Fibroblast of skin of left biceps (primary cell): ENCODE data around the gene CCDC179.

Source experiments
- DNase-seq, 2 experiments: peaks; one replicate each; pipeline ENCODE4 v3.0.0-alpha.2; 2013; ENCODE audit warnings: low read depth in 2 of 2

Gene CCDC179

DNA sequence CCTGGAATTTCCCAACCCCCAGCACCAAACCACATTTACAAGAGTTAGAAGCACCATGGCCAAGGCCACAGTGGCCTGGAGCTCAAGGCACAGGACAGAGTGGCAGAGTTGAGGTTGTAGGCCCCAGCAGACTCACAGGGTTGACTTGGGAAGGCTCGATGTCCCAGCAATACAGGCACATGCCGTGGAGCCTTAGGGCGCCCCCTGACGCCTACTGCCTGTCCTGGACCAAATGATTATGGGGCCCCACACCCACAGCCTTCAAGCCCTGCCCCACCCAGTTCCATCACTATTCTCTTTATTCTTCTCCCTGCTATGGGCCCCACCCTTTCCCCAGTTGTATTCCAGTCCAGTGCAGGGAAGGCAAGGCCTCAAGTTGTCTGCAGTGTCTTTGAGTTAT, at the start of gene CCDC179:
Gene CCDC179, minus strand, starts transcription at position 234 of the 400 bp plus-strand sequence. Its CDS starts 53 bp downstream, at position 181.
- no peak for DNase-seq

DNA sequence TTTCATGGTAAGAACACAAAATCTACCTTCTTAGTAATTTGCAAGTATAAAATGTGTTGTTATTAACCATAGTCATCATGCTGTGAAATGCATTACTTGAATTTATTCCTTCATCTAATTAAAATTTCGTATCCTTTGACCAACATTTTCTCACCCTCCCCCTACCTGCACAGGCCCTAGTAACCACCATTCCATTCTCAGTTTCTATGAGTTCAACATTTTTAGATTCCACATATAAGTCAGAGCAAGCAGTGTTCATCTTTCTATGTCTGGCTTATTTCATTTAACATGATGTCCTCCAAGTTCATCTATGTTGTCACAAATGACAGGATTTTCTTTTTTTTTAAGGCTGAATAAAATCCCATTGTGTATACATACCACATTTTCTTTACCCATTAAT, 43.5 kb upstream of the CCDC179 start:
- DNase-seq, result no peak

DNA sequence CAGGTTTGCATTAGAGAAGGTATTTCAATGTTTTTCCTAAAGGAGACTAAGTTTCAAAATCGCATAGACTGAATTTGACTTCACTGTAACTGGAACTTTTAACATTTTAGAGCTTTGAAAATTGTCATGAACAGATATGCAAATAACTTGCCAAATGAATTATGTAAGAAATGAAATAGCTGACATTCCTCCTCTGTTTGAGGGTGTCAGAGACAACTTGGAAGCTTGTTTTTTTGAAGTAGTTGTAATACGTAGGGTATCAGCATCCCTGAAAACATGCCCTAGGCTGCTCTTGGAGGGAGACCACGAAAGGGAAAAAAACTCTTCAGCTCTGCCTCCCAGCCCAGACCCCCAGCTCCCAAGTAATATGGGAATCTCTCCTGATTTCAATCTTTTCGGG, 41.3 kb upstream of the CCDC179 start:
- DNase-seq, result no peak

DNA sequence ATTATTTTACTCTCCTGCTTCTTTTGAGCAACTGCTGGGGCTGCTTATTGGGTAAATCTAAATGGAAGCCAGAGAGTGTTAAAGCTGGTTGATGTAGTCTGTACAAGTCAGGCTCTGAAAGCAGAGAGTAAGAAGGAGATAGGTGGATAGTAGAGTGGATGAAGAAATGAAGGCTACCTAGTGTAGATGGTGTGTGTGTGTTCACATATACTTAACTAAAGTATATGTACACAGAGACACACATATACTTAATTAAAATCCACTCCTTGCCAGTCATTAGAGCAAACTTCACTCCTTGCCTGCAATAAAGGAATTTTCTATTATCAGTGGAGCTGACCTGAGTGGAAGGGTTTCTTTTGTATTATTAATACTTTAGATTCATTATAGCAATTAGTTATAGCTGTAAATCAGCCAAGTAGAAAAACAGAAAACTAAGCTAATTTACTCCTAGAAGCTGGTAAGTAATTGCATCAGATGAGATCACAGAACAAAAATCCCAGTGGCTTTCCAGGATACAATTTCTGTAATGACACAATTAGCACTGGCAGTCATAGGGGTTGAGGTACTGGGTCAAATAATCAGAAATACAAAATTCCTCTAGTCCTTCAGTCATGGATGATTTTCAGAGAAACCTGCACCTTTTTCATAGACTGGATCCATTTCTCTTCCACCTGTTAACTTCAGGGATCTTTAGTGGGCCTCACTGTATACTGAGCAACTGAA, 40.7 kb upstream of the CCDC179 start:
- no peak for DNase-seq

DNA sequence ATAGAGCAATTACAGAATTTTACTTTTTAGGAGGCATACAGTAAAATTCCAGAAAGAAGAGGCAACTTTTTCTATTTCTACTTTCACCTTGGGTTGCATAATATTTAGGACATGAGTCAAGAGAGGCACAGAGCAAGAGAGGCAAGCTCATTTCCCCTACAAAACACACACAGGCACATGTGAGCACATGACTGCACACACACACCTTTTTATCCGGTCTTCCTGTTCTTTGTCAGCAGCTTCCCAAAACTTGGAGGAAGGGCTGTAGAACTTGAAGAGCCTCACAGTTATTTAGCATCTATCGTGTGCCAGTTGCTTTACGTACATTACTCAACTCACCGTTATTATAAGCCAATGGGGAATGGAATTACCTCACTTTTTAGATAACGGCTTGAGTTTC, 37.8 kb upstream of the CCDC179 start:
- no peak for DNase-seq

DNA sequence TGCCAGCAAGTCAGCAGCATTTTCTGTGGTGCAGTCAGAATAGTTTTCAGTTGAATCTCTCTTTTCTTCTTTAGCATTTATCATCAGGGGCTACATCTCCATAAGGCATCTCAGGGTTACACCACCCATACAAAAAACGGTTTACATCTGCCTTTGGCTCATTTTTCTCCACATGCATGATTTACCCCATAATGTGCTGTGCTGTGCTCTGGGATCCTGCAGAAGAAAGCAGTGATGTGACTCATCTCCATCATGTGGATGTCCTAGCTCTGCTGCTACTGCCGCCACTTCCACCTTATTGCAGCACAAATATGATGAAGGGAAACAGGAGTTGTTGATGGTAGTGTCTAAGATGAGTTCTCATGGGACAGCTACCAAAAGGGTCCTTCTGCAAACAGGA, 30.0 kb upstream of the CCDC179 start:
- DNase-seq, result no peak

DNA sequence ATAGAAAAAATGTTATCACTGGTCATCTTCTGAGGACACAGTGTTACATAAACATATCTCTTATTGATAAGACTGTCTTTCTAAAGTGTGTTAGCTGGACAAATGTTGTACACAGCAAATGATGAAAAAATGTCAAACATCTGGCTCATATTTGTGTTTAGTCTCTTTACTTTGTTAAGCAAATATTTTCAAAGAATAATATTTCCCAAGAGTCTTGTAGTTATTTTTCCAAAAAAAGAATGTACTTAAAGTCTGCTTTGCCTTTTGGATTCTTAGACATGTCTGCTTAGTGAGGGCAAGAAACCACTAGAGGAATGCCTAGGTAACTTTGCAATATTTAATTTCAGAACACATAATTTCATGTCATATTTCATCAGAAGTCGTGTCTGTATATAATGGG, 23.9 kb upstream of the CCDC179 start:
- DNase-seq, result peak in 1 of 2 experiments; percentile 8

DNA sequence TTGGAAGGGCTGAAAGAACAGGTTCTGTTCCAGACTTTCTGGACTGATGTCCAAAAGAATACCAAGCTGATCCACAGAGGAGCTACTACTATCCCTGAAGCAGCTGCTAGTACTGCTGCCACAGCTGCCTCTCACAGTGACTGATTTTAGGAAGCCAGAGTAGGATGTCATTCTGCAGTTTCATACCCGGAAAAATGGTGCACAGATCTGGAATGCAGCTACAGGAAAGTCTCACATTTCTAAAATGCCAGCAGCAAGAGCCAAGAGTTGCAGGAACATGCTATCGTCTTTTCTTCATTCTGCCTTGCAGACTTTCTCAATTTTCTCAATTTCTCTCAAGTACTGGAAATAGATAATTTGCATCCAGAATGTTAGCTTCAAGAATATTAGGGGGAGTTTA, 19.4 kb upstream of the CCDC179 start:
- no peak for DNase-seq

DNA sequence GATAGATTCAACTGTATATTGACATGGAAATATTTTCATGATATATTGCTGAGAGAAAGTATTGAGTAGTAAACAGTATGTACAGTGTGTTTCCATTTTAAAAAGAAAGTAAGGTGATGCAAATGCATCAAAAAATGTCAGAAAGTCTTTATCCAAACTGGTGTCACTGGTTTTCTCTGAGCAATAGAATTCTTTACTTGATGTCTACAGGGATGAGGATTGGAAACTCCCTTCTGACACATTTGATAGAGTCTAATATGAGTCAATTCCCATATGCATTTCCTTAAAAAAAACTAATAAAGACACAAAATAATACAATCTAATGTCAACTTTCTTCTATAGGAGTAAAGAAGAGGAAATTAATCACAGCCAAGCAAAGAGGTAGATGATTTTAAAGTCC, 18.3 kb upstream of the CCDC179 start:
- no peak for DNase-seq

DNA sequence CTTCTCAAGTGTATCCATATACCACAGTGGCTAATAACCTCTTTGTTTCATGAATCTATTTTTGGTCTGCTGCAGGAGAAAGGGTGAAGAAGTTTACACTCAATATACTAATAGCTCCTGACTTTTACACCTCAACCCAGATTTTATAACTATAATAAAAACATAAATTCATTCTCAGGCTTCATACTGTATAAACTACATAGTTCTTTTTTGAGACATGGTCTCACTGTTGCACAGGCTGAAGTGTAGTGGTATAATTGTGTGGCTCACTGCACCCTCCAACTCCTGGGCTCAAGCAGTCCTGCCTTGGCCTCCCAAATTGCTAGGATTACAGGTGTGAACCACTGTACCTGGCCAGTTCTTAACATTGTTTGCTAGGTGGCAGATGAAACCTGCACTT, 17.8 kb upstream of the CCDC179 start:
- no peak for DNase-seq

DNA sequence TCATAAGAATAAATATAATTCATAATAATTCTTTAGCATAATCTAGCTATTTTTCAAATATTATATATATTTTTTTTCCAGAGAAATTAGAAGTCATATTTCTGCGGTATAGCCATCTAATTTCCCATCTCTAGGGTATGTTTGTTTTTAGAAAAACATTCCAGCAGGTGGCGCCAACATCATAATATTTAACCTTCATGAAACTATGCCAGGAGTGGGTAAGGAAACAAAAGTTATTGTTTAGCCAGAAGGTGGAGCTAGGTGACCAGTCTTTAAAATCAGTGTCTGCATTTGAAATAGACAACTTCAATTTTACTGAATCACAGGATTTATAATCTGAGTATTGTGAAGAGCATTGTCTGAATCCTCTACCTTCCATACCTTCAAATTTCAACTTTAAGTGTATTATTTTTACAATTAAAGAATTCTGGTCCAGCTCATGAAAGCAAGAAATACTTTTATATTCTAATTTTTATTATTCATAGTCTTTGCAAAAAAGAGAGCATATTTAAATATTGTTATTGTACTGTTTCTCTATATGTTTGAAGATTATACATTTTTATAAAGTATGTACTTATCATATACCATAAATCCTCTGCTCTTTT, 15.7 kb upstream of the CCDC179 start:
- DNase-seq, result peak; percentile 62 to 64

DNA sequence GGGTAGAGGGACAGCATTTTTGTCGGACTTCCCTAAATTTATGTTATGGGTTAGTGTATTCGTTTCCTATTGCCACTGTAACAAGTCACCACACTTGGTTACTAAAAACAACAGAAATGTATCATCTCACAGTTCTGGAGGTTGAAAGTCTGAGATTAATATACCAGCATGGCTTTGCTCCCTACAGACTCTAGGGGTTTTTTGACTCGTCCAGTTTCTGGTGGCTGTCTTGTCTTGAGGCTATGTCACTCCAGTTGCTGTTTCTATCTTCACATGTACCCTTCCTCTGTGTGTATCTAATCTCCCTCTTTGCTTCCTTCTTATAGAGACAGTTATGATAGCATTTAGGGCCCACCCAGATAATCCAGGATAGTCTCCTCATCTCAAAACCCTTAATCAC, 9.1 kb upstream of the CCDC179 start:
- DNase-seq, result no peak

DNA sequence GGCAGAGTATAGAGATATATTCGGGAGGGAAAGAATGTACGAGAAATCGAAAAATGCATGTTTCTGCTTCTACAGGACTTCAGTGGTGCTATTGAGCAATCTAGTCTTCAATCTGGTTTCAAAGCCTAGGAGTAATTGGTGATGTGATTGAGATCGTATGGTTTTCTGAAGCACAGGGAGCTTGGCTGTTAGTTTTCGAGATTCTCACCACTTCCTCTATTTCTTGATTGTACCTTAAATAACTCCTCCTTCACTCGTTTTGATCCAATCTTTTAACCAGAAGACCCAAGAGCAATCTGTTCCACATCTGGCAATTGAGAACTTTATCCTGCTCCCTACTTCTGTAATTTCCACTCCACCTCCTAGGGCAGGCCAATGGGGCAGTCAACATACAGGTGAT, 518 bp downstream of the CCDC179 start:
- no peak for DNase-seq

DNA sequence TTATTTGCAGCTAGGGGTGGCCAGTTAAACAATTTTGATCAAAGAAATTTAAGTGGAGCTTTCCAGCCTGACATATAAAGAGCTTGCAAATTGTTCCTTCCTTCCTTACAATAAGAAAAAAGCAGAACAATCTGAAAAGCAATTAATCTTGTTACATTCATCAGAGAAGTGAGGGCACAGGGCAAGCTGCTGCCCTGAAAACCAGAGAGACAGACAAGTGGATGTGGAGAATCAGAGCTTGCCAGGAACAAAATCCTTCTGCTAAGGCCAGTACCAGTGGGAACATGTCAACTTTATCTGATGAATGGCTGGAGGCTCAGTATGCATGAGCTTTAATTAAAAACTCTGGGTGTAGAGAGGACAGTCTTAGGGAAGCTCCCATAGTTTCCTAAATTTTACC, 8.8 kb downstream of the CCDC179 start:
- DNase-seq, result no peak

DNA sequence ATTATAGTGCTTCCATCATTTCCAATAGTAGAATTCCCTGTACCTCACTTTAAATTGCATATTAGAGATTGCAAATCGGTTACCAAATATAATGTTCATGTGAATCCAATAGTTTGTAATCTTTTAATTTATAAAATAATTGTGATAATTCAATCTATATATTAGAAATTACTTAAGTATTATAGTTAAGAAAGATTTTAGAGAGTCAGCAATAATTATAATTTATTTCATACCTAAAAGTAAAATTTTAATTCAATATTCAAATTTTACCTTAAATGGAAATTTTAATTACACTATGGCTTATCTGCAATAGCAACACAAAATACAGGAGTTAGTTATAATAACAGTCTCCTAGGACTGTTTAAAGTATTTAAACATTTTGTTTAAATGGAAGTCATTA, 13.5 kb downstream of the CCDC179 start:
- no peak for DNase-seq

DNA sequence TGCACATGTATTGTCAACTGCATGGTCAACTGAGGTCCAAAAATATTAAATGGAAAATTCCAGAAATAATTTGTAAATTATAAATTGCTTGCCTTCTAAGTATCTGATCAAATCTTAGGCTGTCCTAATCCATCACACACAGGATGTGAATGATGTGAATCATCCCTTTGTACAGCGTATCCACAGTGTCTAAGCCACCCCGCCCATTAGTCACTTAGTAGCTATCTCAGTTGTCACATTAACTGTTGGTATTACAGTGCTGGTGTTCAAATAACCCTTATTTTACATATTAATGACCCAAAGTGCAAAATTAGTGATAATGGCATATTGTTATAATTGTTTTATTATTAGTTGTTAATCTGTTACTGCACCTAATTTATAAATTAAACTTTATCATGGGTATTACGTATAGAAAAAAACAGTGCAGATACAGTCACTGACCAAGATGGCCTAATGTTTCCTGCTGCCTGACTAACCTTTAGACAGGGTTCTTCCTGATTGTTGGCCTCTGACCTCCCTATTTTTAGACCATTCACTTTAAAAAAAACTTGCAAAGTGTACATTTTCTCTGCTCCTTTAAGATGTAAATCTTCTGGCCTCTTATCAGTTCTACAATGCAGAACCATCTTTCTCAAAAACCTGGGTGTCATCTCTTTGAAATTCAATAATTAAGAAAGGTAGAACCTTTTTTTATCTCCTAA, 27.8 kb downstream of the CCDC179 start:
- DNase-seq, result no peak

DNA sequence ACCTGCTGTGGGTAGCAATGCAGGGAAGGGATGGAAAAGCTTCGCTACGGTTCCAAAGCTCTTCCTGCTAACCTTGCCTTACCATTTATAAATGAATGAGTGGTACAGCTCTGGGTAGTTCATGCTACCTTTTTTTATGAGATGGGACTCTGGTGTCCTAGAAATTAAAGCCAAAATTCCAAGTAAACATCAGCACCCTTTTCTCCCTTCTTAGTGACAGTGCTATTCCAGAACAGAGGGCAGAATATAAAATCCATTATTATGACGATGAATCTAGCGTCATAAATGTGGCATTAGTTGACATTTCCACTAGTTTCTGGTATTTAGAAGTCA, 30.2 kb downstream of the CCDC179 start:
- no peak for DNase-seq

DNA sequence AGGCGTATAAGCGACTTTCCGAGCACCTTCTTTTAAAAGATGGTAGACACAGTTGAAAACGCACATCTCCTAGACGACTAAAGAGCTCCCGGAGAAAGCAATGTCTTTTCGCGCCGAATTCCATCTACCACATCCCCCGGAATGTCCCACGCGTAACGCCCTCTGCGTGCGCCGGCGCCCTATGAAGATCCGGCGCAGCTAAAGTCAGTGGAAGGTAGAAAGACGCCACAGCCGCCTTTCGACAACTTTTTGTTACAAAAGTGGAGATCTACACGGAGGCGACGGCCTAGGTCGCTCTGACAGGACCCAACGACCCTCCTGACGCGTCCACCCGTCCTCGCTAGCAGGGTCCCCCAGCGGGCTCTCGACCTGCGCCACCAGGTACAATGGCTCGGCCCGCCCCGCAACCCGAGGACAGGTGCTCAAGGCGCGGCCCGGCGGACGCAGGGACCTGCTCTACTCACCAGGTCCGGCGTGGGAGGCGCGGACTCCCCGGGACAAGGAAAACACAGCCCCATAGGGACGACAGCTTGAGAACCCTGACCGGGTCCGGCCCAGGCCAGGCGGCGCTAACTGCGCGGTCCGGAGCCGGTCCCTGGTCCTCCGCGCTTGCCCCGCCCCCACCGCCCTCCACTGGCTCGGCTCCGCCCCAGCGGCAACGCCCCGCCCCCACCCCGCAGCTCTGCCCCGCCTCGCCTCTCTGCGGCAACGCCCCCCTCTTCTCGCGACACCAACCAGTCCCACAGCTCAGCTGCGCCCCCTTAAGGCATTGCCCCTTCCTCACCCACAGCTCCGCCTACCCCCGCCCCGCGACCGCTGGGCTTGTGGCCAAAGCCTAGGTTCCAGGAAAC, 30.8 kb downstream of the CCDC179 start, which contains the start of gene SVIP:
Gene SVIP, minus strand, starts transcription at position 571 of the 851 bp plus-strand sequence. Its CDS starts 53 bp downstream, at position 518.
- DNase-seq, result peak; percentile 50 to 57

DNA sequence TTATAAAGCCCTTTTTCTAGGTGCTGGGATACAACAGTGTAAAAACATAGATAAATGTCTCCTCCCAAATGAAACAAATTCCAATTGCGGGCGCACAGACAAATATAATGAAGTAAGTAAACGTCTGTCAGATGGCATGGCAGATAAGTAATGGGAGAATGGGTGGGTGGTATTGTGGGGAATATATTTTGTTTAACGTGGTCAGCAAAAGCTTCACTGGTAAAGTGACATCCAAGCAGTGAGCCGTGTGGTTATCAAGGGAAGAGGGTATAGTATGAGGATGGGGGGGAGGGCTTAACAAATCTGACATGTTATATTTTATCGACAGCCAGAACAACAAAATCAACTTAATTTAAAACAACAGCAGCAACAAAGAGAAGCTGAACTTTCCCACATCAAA, 31.9 kb downstream of the CCDC179 start:
- DNase-seq, result no peak

DNA sequence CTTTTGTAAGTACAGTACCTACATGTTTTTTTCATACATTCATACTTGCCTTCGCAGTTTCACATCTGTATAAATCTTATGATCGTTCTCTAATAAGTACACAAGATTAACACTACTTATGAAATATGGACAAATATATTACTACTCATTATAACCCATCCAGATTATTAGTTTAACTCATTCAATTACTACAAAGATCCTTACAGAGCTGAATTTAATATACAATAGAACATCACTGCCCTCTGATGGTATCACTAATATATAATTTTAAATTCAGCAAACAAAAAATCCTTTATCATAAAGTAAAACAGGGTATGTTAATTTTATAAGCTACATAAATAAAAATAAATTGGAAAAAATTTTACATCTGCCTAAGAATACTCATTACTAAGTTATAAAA, 38.1 kb downstream of the CCDC179 start:
- DNase-seq, result no peak

DNA sequence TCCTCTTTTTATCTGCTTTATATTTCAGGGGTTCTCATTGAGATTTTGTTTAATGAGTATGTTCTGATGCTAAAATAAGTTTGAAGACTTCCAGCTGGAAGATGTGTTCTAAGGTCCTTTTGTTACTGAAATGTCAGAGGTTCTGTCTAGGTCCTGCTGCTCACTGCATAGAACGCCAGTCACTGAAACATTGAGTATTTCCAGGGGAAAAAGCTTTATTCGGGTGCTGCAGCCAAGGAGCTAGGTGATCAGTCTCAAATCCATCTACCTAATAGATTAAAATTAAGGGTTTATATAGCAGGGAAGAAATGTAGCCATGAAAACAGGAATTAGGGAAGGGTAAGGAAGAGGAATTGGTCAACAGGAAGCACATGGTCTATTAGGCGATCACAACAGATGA, 50.4 kb downstream of the CCDC179 start:
- DNase-seq, result no peak

DNA sequence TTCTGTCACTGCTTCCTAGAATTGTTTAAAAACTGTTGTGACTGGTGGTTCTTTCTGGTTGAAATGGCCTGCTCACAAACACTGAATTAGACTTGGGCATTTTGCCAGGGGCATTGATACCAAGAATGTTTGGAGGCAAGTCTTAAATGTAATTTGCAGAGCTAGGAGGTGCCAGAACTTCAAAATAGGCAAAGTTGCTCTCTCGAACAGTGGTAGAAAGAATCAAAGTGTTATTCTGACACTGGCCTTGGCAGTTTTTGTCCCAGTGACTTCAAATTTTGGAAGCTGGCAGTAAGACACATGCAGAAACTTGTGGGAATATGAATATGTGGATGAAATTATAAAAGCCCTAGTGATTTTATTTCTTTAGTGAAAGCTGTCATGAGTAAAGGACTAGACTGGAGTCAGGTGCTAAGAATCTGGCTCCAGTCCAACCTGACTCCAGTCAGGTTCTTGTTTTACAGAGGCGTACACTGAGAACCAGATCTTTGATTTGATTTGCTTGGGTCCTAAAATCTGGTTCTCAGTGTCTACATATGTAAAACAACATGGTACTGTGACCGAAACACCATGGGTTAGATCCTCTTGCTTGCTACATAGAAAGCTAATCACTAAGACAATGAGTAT, 51.6 kb downstream of the CCDC179 start:
- DNase-seq, result no peak
